Activated CD8-positive, alpha-beta T cell treated with anti-CD3 and anti-CD28 coated beads for 36 hours (primary cell): ENCODE data around the gene RNF17. TPM values are rescaled to one million over a fixed set of nuclear protein-coding genes. Genes with fewer than 3 reads are reported as not detected.
"Not testable (repeated sequence)": the region's sequence is repeated elsewhere in the genome, so short reads cannot be mapped to it uniquely, and the experiment has no call there.

Source experiments
- ATAC-seq: fragments of 200-7000 bp; cut with Tn5 transposase; one replicate; pipeline ENCODE4 v1.10.0; 2021; ENCODE audit warnings: mild to moderate bottlenecking, moderate library complexity
- CTCF ChIA-PET: fragments of 350-600 bp; sonication (Branson Sonifier 250); formaldehyde crosslinking; loops from one replicate; lab custom pipeline; 2021; ENCODE audit warnings: antibody characterized with exemption; lab: Charles Lee
- POLR2A ChIA-PET: fragments of 350-600 bp; sonication (Branson Sonifier 250); formaldehyde crosslinking; loops from one replicate; lab custom pipeline; 2021; ENCODE audit warnings: antibody characterized with exemption; lab: Charles Lee
- DNase-seq: peaks from one replicate; pipeline ENCODE4 v3.0.0-alpha.2; 2020
- H3K27ac Mint-ChIP-seq: one replicate; pipeline ENCODE4 v1.8.0; 2021; ENCODE audit warnings: mild to moderate bottlenecking, mixed read lengths
- H3K27me3 Mint-ChIP-seq: one replicate; pipeline ENCODE4 v1.8.0; 2021; ENCODE audit warnings: mixed read lengths
- H3K36me3 Mint-ChIP-seq: one replicate; pipeline ENCODE4 v1.8.0; 2021; ENCODE audit warnings: low read depth, mixed read lengths
- H3K4me1 Mint-ChIP-seq: one replicate; pipeline ENCODE4 v1.8.0; 2021; ENCODE audit warnings: low read depth, mixed read lengths
- H3K4me3 Mint-ChIP-seq: one replicate; pipeline ENCODE4 v1.8.0; 2021; ENCODE audit warnings: mild to moderate bottlenecking, moderate library complexity, mixed read lengths
- H3K9me3 Mint-ChIP-seq: one replicate; pipeline ENCODE4 v1.8.0; 2021; ENCODE audit warnings: mixed read lengths
- CTCF ChIP-seq: fragments of 200-600 bp; IDR thresholded peaks from one replicate; pipeline ENCODE4 v1.8.0; 2022; ENCODE audit warnings: antibody characterized with exemption, mild to moderate bottlenecking
- intact Hi-C: fragments of 100-400 bp; cut with micrococcal nuclease; formaldehyde crosslinking; loops from one replicate; pipeline ENCODE4 v1.10.0; 2022
- total RNA-seq, 2 experiments: library from RNA; stranded (reverse); gene quantifications; one replicate each; pipeline ENCODE4 v1.2.3, GENCODE V29; 2021

RNF17 gene
- total RNA-seq, 2 experiments from 2014 or later = not detected

- CTCF ChIA-PET = interaction anchor here (0.7 to 8.3 kb wide), 26 partner anchors 8 to 310 kb away, joined by 3 to 99 read pairs (median 5); no protein-coding TSS in a partner anchor
- Mint-ChIP-seq H3K27me3 (peaks cover 21% of the 10 kb centered on the region), H3K27ac (no peak overlapping the region), H3K4me3 (no peak overlapping the region), H3K9me3 (no peaks in the 10 kb centered on the region), H3K36me3 (no peaks in the 10 kb centered on the region), H3K4me1 (no peaks in the 10 kb centered on the region)
- peak; percentile 78 for TF ChIP-seq CTCF
- intact Hi-C loops = loop anchor here (2.0 to 5.0 kb wide), 2 partner anchors 43 to 151 kb away; no protein-coding TSS in a partner anchor
- DNase-seq = peak; percentile 82
- ATAC-seq = peak; percentile 98
- POLR2A ChIA-PET = interaction anchor here (0.7 to 1.8 kb wide), 2 partner anchors 13 to 469 kb away, joined by 4 to 5 read pairs; no protein-coding TSS in a partner anchor
These were observed 36.0 kb upstream of the RNF17 start for GRCh38 chr13:24727731-24728601.

- H3K36me3 Mint-ChIP-seq, intact Hi-C loops, DNase-seq, H3K4me1 Mint-ChIP-seq, H3K4me3 Mint-ChIP-seq, POLR2A ChIA-PET, H3K9me3 Mint-ChIP-seq, H3K27ac Mint-ChIP-seq: not testable (repeated sequence)
- CTCF ChIA-PET = interaction anchor here (0.7 to 0.9 kb wide), 2 partner anchors 26 to 37 kb away, joined by 3 to 4 read pairs; no protein-coding TSS in a partner anchor
- ATAC-seq = peak; percentile 18
- peaks cover 13% of the 10 kb centered on the region for H3K27me3 Mint-ChIP-seq
These were observed 32.9 kb upstream of the RNF17 start for GRCh38 chr13:24730873-24731567.

- intact Hi-C loops = no loop called here
- POLR2A ChIA-PET = no interaction called here
- Mint-ChIP-seq H3K4me3 (no peak overlapping the region), H3K27me3 (peaks cover 8% of the 10 kb centered on the region), H3K9me3 (no peaks in the 10 kb centered on the region), H3K4me1 (no peaks in the 10 kb centered on the region), H3K36me3 (no peaks in the 10 kb centered on the region), H3K27ac (no peak overlapping the region)
- no peak for ATAC-seq
- CTCF ChIA-PET = interaction anchor here (0.7 to 1.7 kb wide), 3 partner anchors 12 to 243 kb away, joined by 3 to 5 read pairs (median 3); no protein-coding TSS in a partner anchor
- DNase-seq = no peak
- no peak for TF ChIP-seq CTCF
These were observed 29.0 kb upstream of the RNF17 start for GRCh38 chr13:24734950-24735349.

GRCh38 chr13:24737042-24737441, 26.9 kb upstream of the RNF17 start:
- no peak for TF ChIP-seq CTCF
- no peaks in the 10 kb centered on the region for H3K9me3 Mint-ChIP-seq
- intact Hi-C loops = no loop called here

GRCh38 chr13:24738366-24738847, 25.6 kb upstream of the RNF17 start:
- no peaks in the 10 kb centered on the region for H3K9me3 Mint-ChIP-seq
- H3K4me3 Mint-ChIP-seq = no peak overlapping the region
- ATAC-seq (no peak), DNase-seq (no peak)
- POLR2A ChIA-PET = no interaction called here
- CTCF ChIA-PET = no interaction called here
- H3K4me1 Mint-ChIP-seq = no peaks in the 10 kb centered on the region
- H3K27ac Mint-ChIP-seq = no peak overlapping the region
- no peaks in the 10 kb centered on the region for H3K36me3 Mint-ChIP-seq
- no peak for TF ChIP-seq CTCF
- intact Hi-C loops = no loop called here
- no peaks in the 10 kb centered on the region for H3K27me3 Mint-ChIP-seq

More at GRCh38 chr13:24737042-24737441, 26.9 kb upstream of the RNF17 start:
- H3K27ac Mint-ChIP-seq = no peak overlapping the region
- ChIA-PET CTCF (no interaction called here), POLR2A (no interaction called here)
- no peak overlapping the region for H3K4me3 Mint-ChIP-seq
- H3K36me3 Mint-ChIP-seq = no peaks in the 10 kb centered on the region
- no peaks in the 10 kb centered on the region for H3K4me1 Mint-ChIP-seq
- no peaks in the 10 kb centered on the region for H3K27me3 Mint-ChIP-seq
- DNase-seq = no peak
- no peak for ATAC-seq
